ENCODE data around the gene PLCB1. TPM values are rescaled to one million over a fixed set of nuclear protein-coding genes. Genes with fewer than 3 reads are reported as not detected.

Gene PLCB1
- total and polyA plus RNA-seq, 8 donors: 8.8 to 27.7 (median 19.2) TPM

GRCh38 chr20:8161264-8162071 is 29.4 kb downstream of the PLCB1 start:
- Histone ChIP-seq H3K36me3 (no peaks in the 10 kb centered on the region), H3K27me3 (no peaks in the 10 kb centered on the region), H3K4me1 (peaks cover 0 to 14% of the 10 kb centered on the region in 2 donors), H3K27ac (peak overlapping the region in 1 of 2 donors; percentile 24), H3K4me3 (no peak overlapping the region), H3K9me3 (peaks cover 0 to 3% of the 10 kb centered on the region in 2 donors)
- intact Hi-C loops (cut with DNase I): no loop called here
- DNase-seq: no peak
- TF ChIP-seq, protein P1, sequence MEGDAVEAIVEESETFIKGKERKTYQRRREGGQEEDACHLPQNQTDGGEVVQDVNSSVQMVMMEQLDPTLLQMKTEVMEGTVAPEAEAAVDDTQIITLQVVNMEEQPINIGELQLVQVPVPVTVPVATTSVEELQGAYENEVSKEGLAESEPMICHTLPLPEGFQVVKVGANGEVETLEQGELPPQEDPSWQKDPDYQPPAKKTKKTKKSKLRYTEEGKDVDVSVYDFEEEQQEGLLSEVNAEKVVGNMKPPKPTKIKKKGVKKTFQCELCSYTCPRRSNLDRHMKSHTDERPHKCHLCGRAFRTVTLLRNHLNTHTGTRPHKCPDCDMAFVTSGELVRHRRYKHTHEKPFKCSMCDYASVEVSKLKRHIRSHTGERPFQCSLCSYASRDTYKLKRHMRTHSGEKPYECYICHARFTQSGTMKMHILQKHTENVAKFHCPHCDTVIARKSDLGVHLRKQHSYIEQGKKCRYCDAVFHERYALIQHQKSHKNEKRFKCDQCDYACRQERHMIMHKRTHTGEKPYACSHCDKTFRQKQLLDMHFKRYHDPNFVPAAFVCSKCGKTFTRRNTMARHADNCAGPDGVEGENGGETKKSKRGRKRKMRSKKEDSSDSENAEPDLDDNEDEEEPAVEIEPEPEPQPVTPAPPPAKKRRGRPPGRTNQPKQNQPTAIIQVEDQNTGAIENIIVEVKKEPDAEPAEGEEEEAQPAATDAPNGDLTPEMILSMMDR (IDR thresholded peaks at IDR 0.05): no peak
- ATAC-seq: no peak

- ATAC-seq (no peak), DNase-seq (no peak)
- intact Hi-C loops (cut with DNase I): no loop called here
- no peaks in the 10 kb centered on the region for H3K36me3 ChIP-seq
- H3K4me1 ChIP-seq: peaks cover 0 to 14% of the 10 kb centered on the region in 2 donors
- H3K27me3 ChIP-seq: no peaks in the 10 kb centered on the region
- H3K9me3 ChIP-seq: peaks cover 0 to 3% of the 10 kb centered on the region in 2 donors
- TF ChIP-seq, protein P1 (IDR thresholded peaks at IDR 0.05): no peak
- H3K27ac ChIP-seq: no peak overlapping the region
- no peak overlapping the region for H3K4me3 ChIP-seq
Measured at GRCh38 chr20:8162610-8163009, 30.5 kb downstream of the PLCB1 start.

- no peak for DNase-seq
- TF ChIP-seq, protein P1 (IDR thresholded peaks at IDR 0.05): no peak
- intact Hi-C loops (cut with DNase I): no loop called here
- Histone ChIP-seq H3K9me3 (peaks cover 0 to 3% of the 10 kb centered on the region in 2 donors), H3K4me1 (peaks cover 0 to 14% of the 10 kb centered on the region in 2 donors), H3K4me3 (no peak overlapping the region), H3K27ac (no peak overlapping the region), H3K27me3 (no peaks in the 10 kb centered on the region), H3K36me3 (no peaks in the 10 kb centered on the region)
- no peak for ATAC-seq
Measured at GRCh38 chr20:8163543-8163942, 31.5 kb downstream of the PLCB1 start.

- H3K9me3 ChIP-seq: no peaks in the 10 kb centered on the region
- no peak for ATAC-seq
- H3K27ac ChIP-seq: no peak overlapping the region
- H3K36me3 ChIP-seq: no peaks in the 10 kb centered on the region
- no peaks in the 10 kb centered on the region for H3K27me3 ChIP-seq
- peaks cover 0 to 3% of the 10 kb centered on the region in 2 donors for H3K4me1 ChIP-seq
- DNase-seq: no peak
- H3K4me3 ChIP-seq: no peak overlapping the region
- intact Hi-C loops (cut with DNase I): no loop called here
- TF ChIP-seq, protein P1 (IDR thresholded peaks at IDR 0.05): no peak
Measured at GRCh38 chr20:8166730-8167129, 34.7 kb downstream of the PLCB1 start.

DNA sequence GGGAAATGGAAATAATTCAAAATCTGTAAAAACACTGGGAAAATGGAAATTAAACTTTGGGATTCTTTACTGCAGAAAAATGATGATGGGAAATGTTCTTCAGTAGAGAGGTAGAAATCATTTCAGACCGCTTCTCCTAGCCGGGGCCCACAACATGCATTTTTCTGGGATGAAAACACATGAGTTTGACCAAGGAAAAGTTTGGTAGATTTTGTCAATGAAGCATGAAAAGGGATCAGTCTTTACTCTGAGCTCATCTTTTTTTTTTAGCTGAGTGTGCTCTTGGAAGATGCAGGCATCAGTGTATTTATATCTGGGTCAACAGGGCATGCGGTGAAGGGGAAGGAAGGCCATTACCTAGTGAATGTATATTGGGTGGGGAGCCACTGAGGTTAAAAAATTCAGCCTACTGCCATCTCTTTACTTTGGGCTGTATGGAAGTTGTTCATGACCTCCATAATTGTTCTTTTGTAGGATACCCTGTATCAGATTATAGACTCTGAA is 36.8 kb downstream of the PLCB1 start:
- intact Hi-C loops (cut with DNase I): no loop called here
- no peaks in the 10 kb centered on the region for H3K36me3 ChIP-seq
- ATAC-seq (no peak), DNase-seq (no peak)
- H3K27ac ChIP-seq: no peak overlapping the region
- TF ChIP-seq, protein P1 (IDR thresholded peaks at IDR 0.05): no peak
- no peaks in the 10 kb centered on the region for H3K9me3 ChIP-seq
- no peaks in the 10 kb centered on the region for H3K27me3 ChIP-seq
- no peak overlapping the region for H3K4me3 ChIP-seq
- H3K4me1 ChIP-seq: no peaks in the 10 kb centered on the region
